C4-2B (cell line): ENCODE results near the gene DNER.

Experiments used
- CTCF ChIP-seq: fragments of 450-650 bp; conservative IDR thresholded peaks from 2 replicates; pipeline ENCODE4 v1.5.1; 2017; ENCODE audit warnings: mild to moderate bottlenecking
- ZFX ChIP-seq: fragments of 450-650 bp; IDR thresholded peaks from 2 replicates; pipeline ENCODE4 v1.6.1; 2017

- TF ChIP-seq CTCF (no peak), ZFX (no peak)
Measured at GRCh38 chr2:229732897-229733296, 18.5 kb upstream of the DNER start.
